IPS-18c (cell line): ENCODE results near the gene TEX35.
"Not testable (repeated sequence)": the region's sequence is repeated elsewhere in the genome, so short reads cannot be mapped to it uniquely, and the experiment has no call there.

ENCODE experiments used
- H3K4me3 ChIP-seq: 2 replicates; pipeline ENCODE4 v1.7.0; 2013; ENCODE audit warnings: low read depth, mild to moderate bottlenecking, low read length, moderate library complexity; ENCODE audit not compliant: insufficient read depth
- H3K9me3 ChIP-seq: one replicate; pipeline ENCODE4 v1.6.1; 2013; ENCODE audit warnings: mild to moderate bottlenecking, low read length, moderate library complexity; ENCODE audit not compliant: control insufficient read depth, insufficient read depth

Gene TEX35

GRCh38 chr1:178551307-178551706 lies 38.4 kb downstream of the TEX35 start:
- Histone ChIP-seq H3K4me3 (no peak overlapping the region), H3K9me3 (no peaks in the 10 kb centered on the region)

GRCh38 chr1:178551940-178552339 lies 39.0 kb downstream of the TEX35 start:
- H3K4me3 ChIP-seq = no peak overlapping the region
- no peaks in the 10 kb centered on the region for H3K9me3 ChIP-seq

GRCh38 chr1:178552856-178553255 lies 39.9 kb downstream of the TEX35 start:
- no peaks in the 10 kb centered on the region for H3K9me3 ChIP-seq
- no peak overlapping the region for H3K4me3 ChIP-seq

GRCh38 chr1:178554351-178554750 lies 41.4 kb downstream of the TEX35 start:
- not testable (repeated sequence) for H3K4me3 ChIP-seq, H3K9me3 ChIP-seq

GRCh38 chr1:178555613-178556012 lies 42.7 kb downstream of the TEX35 start:
- H3K4me3 ChIP-seq, H3K9me3 ChIP-seq: not testable (repeated sequence)

- H3K4me3 ChIP-seq, H3K9me3 ChIP-seq: not testable (repeated sequence)
These were observed 45.9 kb downstream of the TEX35 start for GRCh38 chr1:178558816-178559215.

- no peaks in the 10 kb centered on the region for H3K9me3 ChIP-seq
- no peak overlapping the region for H3K4me3 ChIP-seq
These were observed 48.0 kb downstream of the TEX35 start for GRCh38 chr1:178560871-178561376.

GRCh38 chr1:178563099-178563820 lies 50.4 kb downstream of the TEX35 start:
- Histone ChIP-seq H3K9me3 (no peaks in the 10 kb centered on the region), H3K4me3 (no peak overlapping the region)

GRCh38 chr1:178564086-178564782 lies 51.3 kb downstream of the TEX35 start:
- Histone ChIP-seq H3K9me3 (no peaks in the 10 kb centered on the region), H3K4me3 (no peak overlapping the region)

- no peak overlapping the region for H3K4me3 ChIP-seq
- no peaks in the 10 kb centered on the region for H3K9me3 ChIP-seq
These were observed 51.9 kb downstream of the TEX35 start for GRCh38 chr1:178564783-178565180.

- Histone ChIP-seq H3K4me3 (no peak overlapping the region), H3K9me3 (no peaks in the 10 kb centered on the region)
These were observed 52.7 kb downstream of the TEX35 start for GRCh38 chr1:178565586-178565985.

GRCh38 chr1:178566187-178566586 lies 53.3 kb downstream of the TEX35 start:
- H3K9me3 ChIP-seq = no peaks in the 10 kb centered on the region
- H3K4me3 ChIP-seq = no peak overlapping the region

- H3K9me3 ChIP-seq = no peaks in the 10 kb centered on the region
These were observed 58.9 kb downstream of the TEX35 start for GRCh38 chr1:178571807-178572206.

More at GRCh38 chr1:178571807-178572206, 58.9 kb downstream of the TEX35 start:
- no peak overlapping the region for H3K4me3 ChIP-seq
